Trophoblast cell (in vitro differentiated cells and primary cell): ENCODE measurements around the gene CAPN1.
"Not testable (repeated sequence)": the region's sequence is repeated elsewhere in the genome, so short reads cannot be mapped to it uniquely, and the experiment has no call there.

Experiments used
- DNase-seq, 2 donors: peaks; one replicate each; pipeline ENCODE4 v3.0.0-alpha.2; 2016
- H2AFZ ChIP-seq: 2 replicates; pipeline ENCODE4 v1.6.1; 2013; ENCODE audit warnings: low read length, moderate library complexity, mild to moderate bottlenecking; ENCODE audit not compliant: insufficient read depth, poor library complexity
- H2AK5ac ChIP-seq: 2 replicates; pipeline ENCODE4 v1.6.1; 2013; ENCODE audit warnings: mild to moderate bottlenecking, low read length
- H2BK120ac ChIP-seq: 2 replicates; pipeline ENCODE4 v1.6.1; 2013; ENCODE audit warnings: low read length, mild to moderate bottlenecking, moderate library complexity; ENCODE audit not compliant: insufficient read depth, poor library complexity
- H2BK12ac ChIP-seq: 2 replicates; pipeline ENCODE4 v1.6.1; 2013; ENCODE audit warnings: mild to moderate bottlenecking, low read length, moderate library complexity
- H2BK5ac ChIP-seq: 2 replicates; pipeline ENCODE4 v1.6.1; 2013; ENCODE audit warnings: low read length, low read depth, moderate library complexity, mild to moderate bottlenecking; ENCODE audit not compliant: poor library complexity
- H3K14ac ChIP-seq: 2 replicates; pipeline ENCODE4 v1.6.1; 2013; ENCODE audit warnings: mild to moderate bottlenecking, low read length
- H3K18ac ChIP-seq: 2 replicates; pipeline ENCODE4 v1.6.1; 2013; ENCODE audit warnings: mild to moderate bottlenecking, low read length
- H3K23ac ChIP-seq: 2 replicates; pipeline ENCODE4 v1.6.1; 2013; ENCODE audit warnings: low read length
- H3K27ac ChIP-seq: 2 replicates; pipeline ENCODE4 v1.5.1; 2013; ENCODE audit warnings: low read depth, mild to moderate bottlenecking, inconsistent platforms, low read length, moderate library complexity
- H3K27me3 ChIP-seq: 2 replicates; pipeline ENCODE4 v1.6.1; 2013; ENCODE audit warnings: inconsistent platforms, mild to moderate bottlenecking, low read length, moderate library complexity; ENCODE audit not compliant: insufficient read depth
- H3K36me3 ChIP-seq, 2 experiments: 1 replicate in 1 of 2; 2 replicates in 1 of 2; pipeline ENCODE4 v1.6.1; 2013; ENCODE audit warnings: low read length in 2 of 2, mild to moderate bottlenecking in 2 of 2, moderate library complexity in 1 of 2; ENCODE audit not compliant: insufficient read depth in 2 of 2, control insufficient read depth in 1 of 2
- H3K4ac ChIP-seq: 2 replicates; pipeline ENCODE4 v1.6.1; 2013; ENCODE audit warnings: low read depth, mild to moderate bottlenecking, low read length, moderate library complexity
- H3K4me1 ChIP-seq, 2 experiments: 1 replicate in 1 of 2; 2 replicates in 1 of 2; pipeline ENCODE4 v1.6.1; 2013; ENCODE audit warnings: low read length in 2 of 2, mild to moderate bottlenecking in 2 of 2, moderate library complexity in 1 of 2; ENCODE audit not compliant: insufficient read depth in 2 of 2, control insufficient read depth in 1 of 2
- H3K4me2 ChIP-seq: 2 replicates; pipeline ENCODE4 v1.6.1; 2013; ENCODE audit warnings: inconsistent platforms, mild to moderate bottlenecking, low read length, moderate library complexity
- H3K4me3 ChIP-seq: 2 replicates; pipeline ENCODE4 v1.5.1; 2013; ENCODE audit warnings: mild to moderate bottlenecking, low read depth, low read length, inconsistent platforms
- H3K79me1 ChIP-seq: one replicate; pipeline ENCODE4 v1.6.1; 2013; ENCODE audit warnings: low read length
- H3K79me2 ChIP-seq: 2 replicates; pipeline ENCODE4 v1.6.1; 2013; ENCODE audit warnings: low read length, mild to moderate bottlenecking; ENCODE audit not compliant: control insufficient read depth, insufficient read depth, poor library complexity
- H3K9ac ChIP-seq: 2 replicates; pipeline ENCODE4 v1.6.1; 2013; ENCODE audit warnings: mild to moderate bottlenecking, low read length
- H3K9me3 ChIP-seq: 2 replicates; pipeline ENCODE4 v1.6.1; 2013; ENCODE audit warnings: low read depth, mild to moderate bottlenecking, control low read depth, inconsistent platforms, low read length; ENCODE audit not compliant: insufficient read depth
- H4K12ac ChIP-seq: 2 replicates; pipeline ENCODE4 v1.6.1; 2013; ENCODE audit warnings: low read depth, mild to moderate bottlenecking, low read length, moderate library complexity
- H4K8ac ChIP-seq: 2 replicates; pipeline ENCODE4 v1.6.1; 2013; ENCODE audit warnings: low read depth, mild to moderate bottlenecking, low read length, moderate library complexity
- H4K91ac ChIP-seq: one replicate; pipeline ENCODE4 v1.6.1; 2013; ENCODE audit warnings: low read depth, mild to moderate bottlenecking, low read length, moderate library complexity
- whole genome bisulfite sequencing: extraction: QIAGEN DNeasy Blood & Tissue Kit; methylation state at CpG from one replicate; pipeline ENCODE4 v1.1.7; 2013; ENCODE audit warnings: missing lambda C conversion rate; ENCODE audit not compliant: insufficient read length, insufficient coverage; ENCODE audit errors: extremely low coverage; 5-methylcytosine and 5-hydroxymethylcytosine counted together

Gene CAPN1

GRCh38 chr11:65227879-65228278 lies 46.2 kb downstream of the CAPN1 start:
- DNase-seq, result no peak
- Histone ChIP-seq H3K4me1 (peaks cover 12 to 13% of the 10 kb centered on the region in 2 experiments), H3K9me3 (peaks cover 2% of the 10 kb centered on the region), H4K8ac (no peak overlapping the region), H3K27ac (no peak overlapping the region), H2AK5ac (no peak overlapping the region), H2AFZ (no peak overlapping the region), H3K4me3 (no peak overlapping the region), H4K12ac (no peak overlapping the region), H3K23ac (no peak overlapping the region), H3K18ac (no peak overlapping the region), H3K14ac (no peak overlapping the region), H3K79me2 (peaks cover 2% of the 10 kb centered on the region), H2BK5ac (no peak overlapping the region), H3K4me2 (no peak overlapping the region), H4K91ac (no peak overlapping the region), H3K4ac (no peak overlapping the region), H3K27me3 (no peaks in the 10 kb centered on the region), H2BK120ac (no peak overlapping the region), H2BK12ac (no peak overlapping the region), H3K79me1 (peaks cover 9% of the 10 kb centered on the region), H3K9ac (no peak overlapping the region), H3K36me3 (peaks cover 0 to 3% of the 10 kb centered on the region in 2 experiments)
- no CpG with 5 or more reads among the region's 2 CpGs for WGBS

- H3K9ac ChIP-seq, result no peak overlapping the region
- no peaks in the 10 kb centered on the region for H3K79me1 ChIP-seq
- no peak overlapping the region for H4K12ac ChIP-seq
- H3K4me1 ChIP-seq, result no peaks in the 10 kb centered on the region
- no peak overlapping the region for H2AK5ac ChIP-seq
- no peak overlapping the region for H3K4me2 ChIP-seq
- no peak overlapping the region for H2BK12ac ChIP-seq
- H2BK120ac ChIP-seq, result no peak overlapping the region
- H2AFZ ChIP-seq, result no peak overlapping the region
- H3K27ac ChIP-seq, result no peak overlapping the region
- DNase-seq, result no peak
- H4K8ac ChIP-seq, result no peak overlapping the region
- no peak overlapping the region for H3K4me3 ChIP-seq
- H3K9me3 ChIP-seq, result peaks cover 2% of the 10 kb centered on the region
- peaks cover 0 to 1% of the 10 kb centered on the region in 2 experiments for H3K36me3 ChIP-seq
- no peak overlapping the region for H2BK5ac ChIP-seq
- H3K14ac ChIP-seq, result no peak overlapping the region
- H3K27me3 ChIP-seq, result no peaks in the 10 kb centered on the region
- no peak overlapping the region for H3K18ac ChIP-seq
- WGBS, result no CpG with 5 or more reads among the region's 23 CpGs
- H4K91ac ChIP-seq, result no peak overlapping the region
- H3K79me2 ChIP-seq, result no peaks in the 10 kb centered on the region
- H3K23ac ChIP-seq, result no peak overlapping the region
- no peak overlapping the region for H3K4ac ChIP-seq
Observed at GRCh38 chr11:65236194-65237059, 54.7 kb downstream of the CAPN1 start.

GRCh38 chr11:65238302-65238701 lies 56.6 kb downstream of the CAPN1 start:
- not testable (repeated sequence) for H3K23ac ChIP-seq, H3K9me3 ChIP-seq, H2AK5ac ChIP-seq, H4K91ac ChIP-seq, H3K4me3 ChIP-seq, H3K36me3 ChIP-seq, H3K4me2 ChIP-seq, H4K8ac ChIP-seq, H3K79me2 ChIP-seq, H3K4ac ChIP-seq, H3K4me1 ChIP-seq, DNase-seq, H3K27me3 ChIP-seq, H3K18ac ChIP-seq, H3K79me1 ChIP-seq, H3K14ac ChIP-seq, H3K9ac ChIP-seq, H3K27ac ChIP-seq, H2BK120ac ChIP-seq, H2BK12ac ChIP-seq, H2AFZ ChIP-seq, H4K12ac ChIP-seq, H2BK5ac ChIP-seq
- WGBS, result no CpG with 5 or more reads among the region's 6 CpGs

- H2BK120ac ChIP-seq, result no peak overlapping the region
- no peak overlapping the region for H4K91ac ChIP-seq
- H3K4ac ChIP-seq, result no peak overlapping the region
- no peaks in the 10 kb centered on the region for H3K79me2 ChIP-seq
- H3K4me1 ChIP-seq, result no peaks in the 10 kb centered on the region
- peaks cover 6% of the 10 kb centered on the region for H3K9me3 ChIP-seq
- H3K27me3 ChIP-seq, result no peaks in the 10 kb centered on the region
- H4K8ac ChIP-seq, result no peak overlapping the region
- H3K27ac ChIP-seq, result no peak overlapping the region
- no peak overlapping the region for H3K23ac ChIP-seq
- H3K9ac ChIP-seq, result no peak overlapping the region
- H2AK5ac ChIP-seq, result no peak overlapping the region
- no peak overlapping the region for H2BK5ac ChIP-seq
- WGBS, result no CpG with 5 or more reads among the region's 5 CpGs
- no peak overlapping the region for H3K18ac ChIP-seq
- no peak overlapping the region for H3K14ac ChIP-seq
- H2BK12ac ChIP-seq, result no peak overlapping the region
- no peaks in the 10 kb centered on the region for H3K36me3 ChIP-seq
- no peak overlapping the region for H3K4me3 ChIP-seq
- H4K12ac ChIP-seq, result no peak overlapping the region
- DNase-seq, result no peak
- no peak overlapping the region for H3K4me2 ChIP-seq
- H3K79me1 ChIP-seq, result no peaks in the 10 kb centered on the region
- no peak overlapping the region for H2AFZ ChIP-seq
Observed at GRCh38 chr11:65241134-65241533, 59.4 kb downstream of the CAPN1 start.
